Endometrium (tissue), 2 donors: ENCODE data around the gene SDC4.

ENCODE experiments used
- FAIRE-seq: peaks from 2 replicates; lab custom pipeline; 2012; peaks lifted over from hg19 to GRCh38; lab: Jason Lieb, UNC
- donor health status: control.
- donor health status: control.

The SDC4 gene

DNA sequence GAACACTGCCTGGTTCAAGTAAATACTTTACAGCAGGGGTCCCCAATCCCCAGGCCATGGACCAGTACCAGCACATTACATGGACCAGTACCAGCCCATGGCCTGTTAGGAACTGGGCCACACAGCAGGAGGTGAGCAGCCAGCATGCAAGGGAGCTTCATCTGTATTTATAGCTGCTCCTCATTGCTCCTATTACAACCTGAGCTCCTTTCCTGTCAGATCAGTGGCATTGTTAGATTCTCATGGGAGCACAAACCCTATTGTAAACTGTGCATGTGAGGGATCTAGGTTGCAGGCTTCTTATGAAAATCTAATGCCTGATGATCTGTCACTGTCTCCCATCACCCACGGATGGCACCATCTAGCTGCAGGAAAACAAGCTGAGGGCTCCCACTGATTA, 53.6 kb downstream of the SDC4 start:
- FAIRE-seq, result no peak

- no peak for FAIRE-seq
Measured at GRCh38 chr20:45294003-45294368, 54.2 kb downstream of the SDC4 start.

DNA sequence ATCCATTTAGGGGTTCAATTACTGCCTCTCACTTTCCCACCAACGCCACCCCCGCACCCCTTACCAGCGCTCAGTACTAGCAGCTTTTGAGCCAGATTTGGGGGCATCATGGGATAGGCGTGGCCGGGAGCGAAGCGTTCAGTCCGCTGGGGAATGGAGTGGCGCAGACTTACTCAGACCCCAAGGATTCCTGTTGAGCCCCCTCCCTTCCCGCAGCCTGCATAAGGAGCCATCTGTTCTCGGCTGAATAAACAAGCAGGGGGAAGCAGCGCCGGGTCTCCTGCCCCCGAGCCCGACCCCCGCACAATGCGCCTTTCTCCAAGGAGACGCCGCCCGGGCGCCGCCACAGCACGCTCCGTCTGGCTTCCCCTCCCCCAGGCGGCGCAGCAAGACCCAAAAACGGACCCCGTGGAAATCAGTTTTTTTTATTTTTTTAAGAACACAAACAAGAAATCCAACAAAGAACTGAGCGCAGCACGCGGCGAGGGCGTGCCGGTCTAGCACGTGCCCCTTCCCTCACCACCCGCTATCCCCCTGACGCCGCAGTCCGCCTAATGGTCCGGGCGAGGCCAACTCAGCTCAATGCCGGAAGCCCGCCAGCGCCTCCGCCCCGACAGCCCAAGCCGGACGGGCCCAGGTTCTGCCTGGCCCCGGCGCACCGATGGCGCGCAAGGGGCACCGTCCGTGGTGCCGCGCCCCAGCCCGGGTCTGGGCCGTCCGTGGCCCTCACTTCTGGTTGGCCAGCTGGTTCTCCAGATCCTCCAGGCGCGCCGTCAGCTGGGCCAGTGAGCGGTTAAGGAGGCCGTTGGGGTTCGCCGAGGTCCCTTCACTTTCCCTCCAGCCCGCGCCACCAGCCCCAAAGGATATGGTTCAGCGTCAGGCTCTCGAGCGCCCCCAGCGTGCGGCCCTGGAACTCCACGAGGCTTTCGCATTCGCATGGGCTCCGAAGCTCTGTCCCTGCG, 54.9 kb downstream of the SDC4 start:
- FAIRE-seq, result no peak

- no peak for FAIRE-seq
Measured at GRCh38 chr20:45292343-45292742, 55.9 kb downstream of the SDC4 start.

GRCh38 chr20:45291526-45291925, 56.7 kb downstream of the SDC4 start:
- FAIRE-seq, result no peak

DNA sequence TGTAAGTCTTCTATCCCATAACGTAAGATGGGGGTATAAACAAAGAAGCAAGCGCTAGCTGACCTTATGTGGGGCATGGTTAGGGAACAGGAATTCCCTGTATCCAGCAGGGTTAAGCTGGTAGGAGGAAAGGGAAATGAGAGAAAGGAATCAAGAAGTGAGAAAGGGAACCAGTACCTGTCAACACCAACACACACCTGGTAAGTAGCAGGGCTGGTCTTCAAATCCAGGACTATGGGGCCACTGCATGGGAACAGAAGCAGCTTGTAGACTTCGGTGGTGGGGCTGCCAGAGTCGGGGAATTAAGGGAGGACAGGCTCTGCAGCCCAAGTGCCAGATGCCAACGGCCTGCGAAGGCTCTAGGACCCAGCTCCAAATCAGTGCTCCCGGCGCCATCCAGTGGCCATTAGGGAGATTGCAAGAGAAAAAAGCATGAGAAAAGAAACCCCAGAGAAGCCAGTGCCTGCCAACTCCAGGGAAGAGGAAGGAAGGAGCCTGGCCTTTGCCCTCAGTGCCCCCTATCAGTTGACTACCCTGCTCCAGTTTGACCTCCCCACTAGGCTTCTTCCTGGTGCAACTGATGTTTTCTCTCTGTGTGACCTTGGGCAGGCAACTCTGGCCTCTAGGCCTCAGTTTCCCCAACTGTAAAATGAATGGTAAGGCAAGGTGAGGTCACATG, 57.4 kb downstream of the SDC4 start:
- no peak for FAIRE-seq

GRCh38 chr20:45289942-45290676, 58.1 kb downstream of the SDC4 start:
- FAIRE-seq, result no peak

- FAIRE-seq, result no peak
Measured at GRCh38 chr20:45288860-45289259, 59.4 kb downstream of the SDC4 start.

- no peak for FAIRE-seq
Measured at GRCh38 chr20:45288376-45288775, 59.8 kb downstream of the SDC4 start.

GRCh38 chr20:45283551-45284057, 64.6 kb downstream of the SDC4 start:
- FAIRE-seq, result no peak

GRCh38 chr20:45282700-45283550, 65.3 kb downstream of the SDC4 start:
- FAIRE-seq, result no peak

- FAIRE-seq, result no peak
Measured at GRCh38 chr20:45279992-45280391, 68.2 kb downstream of the SDC4 start.

GRCh38 chr20:45275338-45275737, 72.9 kb downstream of the SDC4 start:
- FAIRE-seq, result no peak
